GM12873 (cell line): Measurements from ENCODE around the gene TMEM52B.

Source experiments
- CTCF ChIP-seq: IDR thresholded peaks from 2 replicates; pipeline ENCODE4 v1.5.1; 2012; ENCODE audit warnings: low read depth, mild to moderate bottlenecking, moderate library complexity, low read length, control low read depth; ENCODE audit not compliant: insufficient read depth; ENCODE audit errors: missing control alignments

TMEM52B gene

DNA sequence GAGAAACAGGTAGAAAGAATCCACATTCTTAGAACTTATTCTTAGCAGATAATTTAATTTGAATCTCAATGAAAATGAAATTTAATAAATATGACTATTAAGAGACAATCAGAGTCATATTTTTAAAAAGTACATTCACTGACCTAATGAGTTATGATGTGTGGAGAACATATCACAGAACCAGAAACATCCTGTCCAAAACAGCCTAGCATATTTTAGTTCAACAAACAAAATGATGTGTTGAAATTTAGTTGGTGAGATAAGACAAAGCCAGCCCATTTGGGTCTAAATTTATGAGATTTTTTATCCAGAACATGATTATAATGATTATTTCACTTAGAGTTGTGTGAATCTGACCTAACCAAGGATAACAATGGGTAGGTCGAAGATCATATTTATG is 59.7 kb downstream of the TMEM52B start:
- TF ChIP-seq CTCF, result no peak

GRCh38 chr12:10241290-10241689 is 62.5 kb downstream of the TMEM52B start:
- TF ChIP-seq CTCF, result no peak
